Glutamatergic neuron (in vitro differentiated cells): ENCODE measurements around the gene NUDT14. TPM values are rescaled to one million over a fixed set of nuclear protein-coding genes. Genes with fewer than 3 reads are reported as not detected.
A peak's percentile ranks its signal among the peaks of the same experiment; 100 is the strongest.

Experiments used
- DNase-seq: peaks from one replicate; pipeline ENCODE4 v3.0.0; 2022
- H3K27ac Mint-ChIP-seq: one replicate; pipeline ENCODE4 v1.8.0; 2020; ENCODE audit warnings: mild to moderate bottlenecking, mixed read lengths, inconsistent platforms; ENCODE audit not compliant: unreplicated experiment
- H3K27me3 Mint-ChIP-seq: one replicate; pipeline ENCODE4 v1.8.0; 2020; ENCODE audit warnings: mild to moderate bottlenecking, moderate library complexity, mixed read lengths, inconsistent platforms; ENCODE audit not compliant: unreplicated experiment
- H3K36me3 Mint-ChIP-seq: one replicate; pipeline ENCODE4 v1.8.0; 2020; ENCODE audit warnings: mild to moderate bottlenecking, mixed read lengths, inconsistent platforms; ENCODE audit not compliant: unreplicated experiment
- H3K4me1 Mint-ChIP-seq: one replicate; pipeline ENCODE4 v1.8.0; 2020; ENCODE audit warnings: mild to moderate bottlenecking, low read depth, mixed read lengths, inconsistent platforms; ENCODE audit not compliant: unreplicated experiment
- H3K4me3 Mint-ChIP-seq: one replicate; pipeline ENCODE4 v1.8.0; 2020; ENCODE audit warnings: mild to moderate bottlenecking, mixed read lengths, inconsistent platforms; ENCODE audit not compliant: unreplicated experiment
- H3K9me3 Mint-ChIP-seq: one replicate; pipeline ENCODE4 v1.8.0; 2020; ENCODE audit warnings: mild to moderate bottlenecking, moderate library complexity, mixed read lengths, inconsistent platforms; ENCODE audit not compliant: unreplicated experiment
- CTCF ChIP-seq: fragments of 200-600 bp; sonication (generic); IDR thresholded peaks from one replicate; pipeline ENCODE4 v1.5.0; 2021; ENCODE audit not compliant: partially characterized antibody, unreplicated experiment
- total RNA-seq: library from RNA; stranded (reverse); fragmentation: NEBNext Ultra II Directional; extraction: Animal tissue kit (Norgen Biotek cat#: 25700); gene quantifications from one replicate; pipeline ENCODE4 v1.2.1, GENCODE V29; 2021; ENCODE audit not compliant: unreplicated experiment

Gene NUDT14
- total RNA-seq, 1 donor from 2014 or later = 114 TPM

DNA sequence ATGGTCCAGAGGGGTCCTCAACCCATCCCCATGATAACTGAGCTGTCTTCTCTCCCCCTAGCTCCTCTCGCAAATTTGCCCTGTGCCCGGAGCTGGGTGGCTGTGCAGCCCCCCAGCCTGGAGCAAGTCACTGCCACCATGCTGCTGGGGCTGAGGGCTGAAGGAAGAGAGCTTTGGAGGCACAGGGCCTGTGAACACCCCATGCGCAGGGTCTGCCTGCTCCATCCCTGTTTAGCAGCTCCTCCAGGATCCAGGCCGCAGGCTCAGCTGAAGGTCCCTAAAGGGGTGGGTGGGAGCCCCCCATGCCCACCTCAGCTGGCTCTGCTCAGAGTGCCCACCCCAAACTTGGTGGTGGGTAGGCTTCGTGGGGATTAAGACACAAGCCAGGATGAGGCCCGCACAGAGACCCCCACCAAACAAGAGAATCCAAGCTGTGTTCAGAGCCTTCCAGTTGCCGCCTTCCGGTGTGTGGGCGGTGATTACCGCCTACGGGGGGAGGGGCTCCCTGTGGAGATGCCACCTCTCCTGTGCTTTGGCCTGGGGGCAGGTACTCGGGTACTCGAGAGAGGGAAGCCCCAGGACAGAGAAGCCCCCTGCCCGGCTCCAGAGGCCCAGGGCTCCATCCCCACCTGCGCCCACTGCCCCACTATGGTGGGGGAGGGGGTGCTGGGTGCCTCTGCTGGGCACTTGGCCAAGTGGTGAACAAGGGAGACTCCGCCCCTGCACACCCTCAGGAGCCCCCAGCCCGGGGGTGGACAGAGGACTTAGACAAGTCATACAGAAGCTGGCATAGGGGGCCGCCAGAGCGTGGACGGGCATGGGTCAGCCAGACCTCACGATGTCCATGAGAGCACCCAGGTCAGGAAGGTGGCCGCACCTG lies 11.1 kb downstream of the NUDT14 start:
- no peak overlapping the region for H3K27ac Mint-ChIP-seq
- H3K27me3 Mint-ChIP-seq = peaks cover 9% of the 10 kb centered on the region
- H3K4me3 Mint-ChIP-seq = peak overlapping the region; percentile 65
- peaks cover 7% of the 10 kb centered on the region for H3K9me3 Mint-ChIP-seq
- no peaks in the 10 kb centered on the region for H3K36me3 Mint-ChIP-seq
- no peak for TF ChIP-seq CTCF
- H3K4me1 Mint-ChIP-seq = peaks cover 9% of the 10 kb centered on the region
- DNase-seq = no peak

DNA sequence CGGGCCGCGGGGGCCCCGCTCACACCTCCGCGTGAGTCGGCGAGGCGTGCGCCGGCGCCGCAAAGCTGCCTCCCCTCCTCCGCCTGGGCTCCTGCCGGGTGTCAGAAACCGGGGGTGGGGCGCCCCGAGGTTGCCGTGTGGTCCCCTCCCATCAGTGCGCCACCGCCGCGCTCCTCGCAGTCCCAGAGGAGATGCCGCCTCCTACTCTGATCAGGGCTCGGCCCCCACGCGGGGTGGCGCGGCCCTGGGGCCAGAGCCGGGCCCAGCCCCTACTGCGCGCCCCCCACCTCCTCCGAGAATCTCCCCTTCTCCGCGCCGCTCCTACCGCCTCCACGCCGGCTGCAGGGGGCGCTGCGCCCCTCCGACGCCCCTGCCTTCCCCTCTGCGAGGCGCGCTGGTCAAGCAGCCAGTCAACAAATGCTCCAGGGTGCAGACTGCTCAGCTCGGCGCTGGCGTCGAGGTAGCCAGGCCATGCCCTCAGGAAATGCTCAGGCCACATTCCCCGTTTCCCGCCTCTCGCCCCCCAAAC lies 12.1 kb downstream of the NUDT14 start:
- peaks cover 11% of the 10 kb centered on the region for H3K27me3 Mint-ChIP-seq
- peaks cover 7% of the 10 kb centered on the region for H3K9me3 Mint-ChIP-seq
- peak overlapping the region; percentile 71 for H3K4me3 Mint-ChIP-seq
- peak; percentile 83 for TF ChIP-seq CTCF
- DNase-seq = peak; percentile 86
- no peak overlapping the region for H3K27ac Mint-ChIP-seq
- peaks cover 9% of the 10 kb centered on the region for H3K4me1 Mint-ChIP-seq
- no peaks in the 10 kb centered on the region for H3K36me3 Mint-ChIP-seq

GRCh38 chr14:105168496-105168978 lies 12.6 kb downstream of the NUDT14 start, which contains the start of gene JAG2:
JAG2 (minus strand) TSS chr14:105168776; CDS start chr14:105168420, 356 bp downstream.
- no peak for TF ChIP-seq CTCF
- H3K4me1 Mint-ChIP-seq = peaks cover 9% of the 10 kb centered on the region
- peaks cover 11% of the 10 kb centered on the region for H3K27me3 Mint-ChIP-seq
- DNase-seq = peak; percentile 77
- no peak within 1 kb of the TSS for H3K27ac Mint-ChIP-seq
- H3K9me3 Mint-ChIP-seq = peaks cover 7% of the 10 kb centered on the region
- H3K36me3 Mint-ChIP-seq = no peaks in the 10 kb centered on the region
- peak within 1 kb of the TSS; percentile 71 for H3K4me3 Mint-ChIP-seq

DNA sequence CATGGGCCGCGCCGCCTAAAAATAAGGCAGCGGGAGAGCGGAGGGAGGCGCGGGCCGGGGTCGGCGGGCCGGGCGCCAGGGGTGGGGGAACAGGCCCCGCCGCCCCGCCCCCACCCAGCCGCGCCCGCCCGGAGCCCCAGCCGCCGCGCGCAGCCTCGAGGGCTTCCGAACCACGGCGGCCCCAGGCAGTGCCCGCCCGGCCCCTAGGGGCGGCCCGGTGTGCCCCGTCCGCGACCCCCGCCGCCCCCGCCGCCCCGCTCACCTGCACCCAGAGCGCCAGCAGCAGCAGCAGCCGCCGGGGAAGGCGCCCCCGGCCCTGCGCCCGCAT lies 13.1 kb downstream of the NUDT14 start:
- peak overlapping the region; percentile 63 for H3K4me3 Mint-ChIP-seq
- peaks cover 9% of the 10 kb centered on the region for H3K4me1 Mint-ChIP-seq
- no peak for TF ChIP-seq CTCF
- H3K9me3 Mint-ChIP-seq = peaks cover 7% of the 10 kb centered on the region
- no peak overlapping the region for H3K27ac Mint-ChIP-seq
- H3K36me3 Mint-ChIP-seq = no peaks in the 10 kb centered on the region
- H3K27me3 Mint-ChIP-seq = peaks cover 11% of the 10 kb centered on the region
- no peak for DNase-seq
